ENCODE measurements around the gene APCDD1.

The APCDD1 gene

DNA sequence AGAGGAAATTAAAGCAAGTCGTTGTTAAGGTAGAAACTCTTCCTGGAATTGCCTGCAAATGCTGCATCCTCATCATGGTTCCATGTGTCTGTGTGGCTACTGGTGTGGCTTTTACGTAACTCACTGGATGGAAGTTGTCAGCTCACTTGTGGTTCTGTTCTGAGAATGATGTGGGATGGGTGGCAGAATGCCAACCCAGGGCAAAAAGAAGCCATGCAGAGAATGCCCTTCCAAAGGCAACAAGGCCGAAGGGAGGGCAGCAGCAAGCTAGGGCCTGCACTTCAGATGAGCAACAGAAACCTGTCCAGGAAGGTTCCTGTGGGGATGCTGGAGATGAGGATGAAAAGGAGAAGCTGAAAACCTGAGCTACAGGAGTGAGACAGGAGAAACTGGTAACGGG is 61.0 kb downstream of the APCDD1 start:
- TF ChIP-seq CREB1 (IDR thresholded peaks at IDR 0.05; ENCODE audit: low read depth) (no peak), TEAD4 (IDR thresholded peaks at IDR 0.05) (no peak), TCF12 (IDR thresholded peaks at IDR 0.05; ENCODE audit: low read depth) (no peak), FOXM1 (IDR thresholded peaks at IDR 0.05; ENCODE audit: borderline replicate concordance, low read depth) (no peak), ZBTB7A (IDR thresholded peaks at IDR 0.05; ENCODE audit: low read depth) (no peak), EP300 (IDR thresholded peaks at IDR 0.05; ENCODE audit: borderline replicate concordance) (no peak), NFIC (IDR thresholded peaks at IDR 0.05) (no peak)
- TF ChIP-seq, protein P1, sequence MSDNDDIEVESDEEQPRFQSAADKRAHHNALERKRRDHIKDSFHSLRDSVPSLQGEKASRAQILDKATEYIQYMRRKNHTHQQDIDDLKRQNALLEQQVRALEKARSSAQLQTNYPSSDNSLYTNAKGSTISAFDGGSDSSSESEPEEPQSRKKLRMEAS (IDR thresholded peaks at IDR 0.05) = no peak

DNA sequence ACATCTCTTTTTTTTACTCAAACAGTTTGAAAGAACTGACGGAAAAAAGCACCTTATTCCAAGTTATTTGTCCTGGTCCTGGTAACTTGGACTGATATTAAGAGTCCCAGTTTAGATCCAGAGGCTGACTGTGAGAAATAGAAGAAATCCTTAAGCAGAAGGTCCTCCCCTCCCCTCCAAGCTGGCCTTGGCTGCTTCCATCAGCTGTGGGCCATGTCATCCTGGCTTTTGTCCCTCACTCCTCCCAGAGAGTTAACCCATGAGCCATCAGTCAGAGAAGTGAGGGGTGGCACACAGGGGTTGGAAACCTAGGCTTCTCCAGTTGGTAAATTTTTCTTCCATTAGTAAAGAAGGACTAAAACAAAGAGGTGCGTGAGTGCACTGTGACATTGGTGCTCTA is 61.6 kb downstream of the APCDD1 start:
- TF ChIP-seq CEBPB (IDR thresholded peaks at IDR 0.05) (no peak), EP300 (IDR thresholded peaks at IDR 0.05; ENCODE audit: borderline replicate concordance) (no peak), FOXM1 (IDR thresholded peaks at IDR 0.05; ENCODE audit: borderline replicate concordance, low read depth) (no peak), NFIC (IDR thresholded peaks at IDR 0.05) (no peak), ZBTB7A (IDR thresholded peaks at IDR 0.05; ENCODE audit: low read depth) (no peak), TCF12 (IDR thresholded peaks at IDR 0.05; ENCODE audit: low read depth) (no peak), TAF1 (IDR thresholded peaks at IDR 0.05; ENCODE audit: low read depth) (no peak), CREB1 (IDR thresholded peaks at IDR 0.05; ENCODE audit: low read depth) (no peak), RAD21 (IDR thresholded peaks at IDR 0.05; ENCODE audit: low read depth) (no peak), TEAD4 (IDR thresholded peaks at IDR 0.05) (no peak), EGR1 (IDR thresholded peaks at IDR 0.05) (no peak), YY1 (IDR thresholded peaks at IDR 0.05; ENCODE audit: low read depth) (no peak)
- TF ChIP-seq, protein P1 (IDR thresholded peaks at IDR 0.05) = no peak
- TF ChIP-seq, protein P2, sequence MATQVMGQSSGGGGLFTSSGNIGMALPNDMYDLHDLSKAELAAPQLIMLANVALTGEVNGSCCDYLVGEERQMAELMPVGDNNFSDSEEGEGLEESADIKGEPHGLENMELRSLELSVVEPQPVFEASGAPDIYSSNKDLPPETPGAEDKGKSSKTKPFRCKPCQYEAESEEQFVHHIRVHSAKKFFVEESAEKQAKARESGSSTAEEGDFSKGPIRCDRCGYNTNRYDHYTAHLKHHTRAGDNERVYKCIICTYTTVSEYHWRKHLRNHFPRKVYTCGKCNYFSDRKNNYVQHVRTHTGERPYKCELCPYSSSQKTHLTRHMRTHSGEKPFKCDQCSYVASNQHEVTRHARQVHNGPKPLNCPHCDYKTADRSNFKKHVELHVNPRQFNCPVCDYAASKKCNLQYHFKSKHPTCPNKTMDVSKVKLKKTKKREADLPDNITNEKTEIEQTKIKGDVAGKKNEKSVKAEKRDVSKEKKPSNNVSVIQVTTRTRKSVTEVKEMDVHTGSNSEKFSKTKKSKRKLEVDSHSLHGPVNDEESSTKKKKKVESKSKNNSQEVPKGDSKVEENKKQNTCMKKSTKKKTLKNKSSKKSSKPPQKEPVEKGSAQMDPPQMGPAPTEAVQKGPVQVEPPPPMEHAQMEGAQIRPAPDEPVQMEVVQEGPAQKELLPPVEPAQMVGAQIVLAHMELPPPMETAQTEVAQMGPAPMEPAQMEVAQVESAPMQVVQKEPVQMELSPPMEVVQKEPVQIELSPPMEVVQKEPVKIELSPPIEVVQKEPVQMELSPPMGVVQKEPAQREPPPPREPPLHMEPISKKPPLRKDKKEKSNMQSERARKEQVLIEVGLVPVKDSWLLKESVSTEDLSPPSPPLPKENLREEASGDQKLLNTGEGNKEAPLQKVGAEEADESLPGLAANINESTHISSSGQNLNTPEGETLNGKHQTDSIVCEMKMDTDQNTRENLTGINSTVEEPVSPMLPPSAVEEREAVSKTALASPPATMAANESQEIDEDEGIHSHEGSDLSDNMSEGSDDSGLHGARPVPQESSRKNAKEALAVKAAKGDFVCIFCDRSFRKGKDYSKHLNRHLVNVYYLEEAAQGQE (IDR thresholded peaks at IDR 0.05; ENCODE audit: low read depth) = no peak
- TF ChIP-seq, protein P3, sequence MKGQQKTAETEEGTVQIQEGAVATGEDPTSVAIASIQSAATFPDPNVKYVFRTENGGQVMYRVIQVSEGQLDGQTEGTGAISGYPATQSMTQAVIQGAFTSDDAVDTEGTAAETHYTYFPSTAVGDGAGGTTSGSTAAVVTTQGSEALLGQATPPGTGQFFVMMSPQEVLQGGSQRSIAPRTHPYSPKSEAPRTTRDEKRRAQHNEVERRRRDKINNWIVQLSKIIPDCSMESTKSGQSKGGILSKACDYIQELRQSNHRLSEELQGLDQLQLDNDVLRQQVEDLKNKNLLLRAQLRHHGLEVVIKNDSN (IDR thresholded peaks at IDR 0.05) = no peak

DNA sequence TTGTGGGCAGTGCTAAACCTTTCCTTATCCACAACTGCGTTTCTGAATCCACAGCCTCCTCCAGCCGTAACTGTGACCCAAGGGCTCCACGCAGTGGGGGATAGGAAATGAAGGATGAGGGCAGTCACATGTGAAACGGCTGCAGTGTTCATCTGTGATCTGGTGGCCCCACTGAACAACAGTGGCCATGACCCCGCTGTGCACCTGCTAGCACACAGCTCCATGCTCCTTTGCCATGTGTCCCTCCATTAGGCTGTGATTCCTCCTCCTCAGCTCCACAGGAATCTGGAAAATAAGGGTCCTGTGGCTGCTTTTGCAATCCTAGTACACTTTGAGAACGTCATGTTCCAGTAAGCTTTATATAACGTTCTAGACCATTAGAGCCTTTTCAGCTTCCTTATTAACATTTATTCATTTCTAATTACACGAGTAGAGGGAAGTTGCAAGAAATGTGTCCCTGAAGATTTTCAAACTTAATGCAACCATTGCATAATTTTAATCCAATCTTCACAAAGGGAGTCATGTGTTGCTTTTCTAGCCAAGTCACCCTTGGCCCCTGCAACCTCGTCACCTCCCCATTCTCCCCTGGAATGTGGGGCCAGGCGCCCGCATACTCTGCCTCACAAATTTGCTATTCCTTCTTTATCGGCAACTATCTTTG is 64.3 kb downstream of the APCDD1 start:
- TF ChIP-seq CEBPB (IDR thresholded peaks at IDR 0.05) (no peak), RAD21 (IDR thresholded peaks at IDR 0.05; ENCODE audit: low read depth) (peak; percentile 32; the same call in 1 of the 2 replicates)

DNA sequence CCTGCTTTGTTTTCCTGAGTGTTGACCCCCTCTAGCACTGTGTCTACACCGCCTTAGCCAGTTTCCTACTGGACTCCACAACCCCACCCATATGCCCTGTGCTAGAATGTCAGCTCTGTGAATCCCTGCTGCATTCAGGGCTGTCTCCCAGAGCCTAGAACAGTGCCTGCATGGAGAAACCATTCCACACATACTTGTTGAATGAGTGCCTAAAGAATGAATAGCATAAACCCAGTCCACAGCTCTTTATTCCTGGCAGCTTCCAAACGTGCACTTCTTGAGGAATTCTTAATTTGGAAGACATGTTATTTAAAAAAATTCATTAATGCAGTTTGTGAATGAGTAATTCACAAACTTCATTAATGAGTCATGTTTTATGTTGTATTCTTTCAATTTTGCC is 64.9 kb downstream of the APCDD1 start:
- no peak for TF ChIP-seq FOXM1 (IDR thresholded peaks at IDR 0.05; ENCODE audit: borderline replicate concordance, low read depth)
- no peak for TF ChIP-seq TEAD4 (IDR thresholded peaks at IDR 0.05)
- no peak for TF ChIP-seq RAD21 (IDR thresholded peaks at IDR 0.05; ENCODE audit: low read depth)
- no peak for TF ChIP-seq EGR1 (IDR thresholded peaks at IDR 0.05)
- TF ChIP-seq NFIC (IDR thresholded peaks at IDR 0.05) = no peak
- no peak for TF ChIP-seq ZBTB7A (IDR thresholded peaks at IDR 0.05; ENCODE audit: low read depth)
- TF ChIP-seq, protein P1 (IDR thresholded peaks at IDR 0.05) = no peak
- no peak for TF ChIP-seq TCF12 (IDR thresholded peaks at IDR 0.05; ENCODE audit: low read depth)
- no peak for TF ChIP-seq CEBPB (IDR thresholded peaks at IDR 0.05)
- no peak for TF ChIP-seq YY1 (IDR thresholded peaks at IDR 0.05; ENCODE audit: low read depth)
- TF ChIP-seq EP300 (IDR thresholded peaks at IDR 0.05; ENCODE audit: borderline replicate concordance) = no peak
- no peak for TF ChIP-seq CREB1 (IDR thresholded peaks at IDR 0.05; ENCODE audit: low read depth)
- no peak for TF ChIP-seq TAF1 (IDR thresholded peaks at IDR 0.05; ENCODE audit: low read depth)
- TF ChIP-seq, protein P3 (IDR thresholded peaks at IDR 0.05) = no peak
- TF ChIP-seq, protein P2 (IDR thresholded peaks at IDR 0.05; ENCODE audit: low read depth) = no peak

DNA sequence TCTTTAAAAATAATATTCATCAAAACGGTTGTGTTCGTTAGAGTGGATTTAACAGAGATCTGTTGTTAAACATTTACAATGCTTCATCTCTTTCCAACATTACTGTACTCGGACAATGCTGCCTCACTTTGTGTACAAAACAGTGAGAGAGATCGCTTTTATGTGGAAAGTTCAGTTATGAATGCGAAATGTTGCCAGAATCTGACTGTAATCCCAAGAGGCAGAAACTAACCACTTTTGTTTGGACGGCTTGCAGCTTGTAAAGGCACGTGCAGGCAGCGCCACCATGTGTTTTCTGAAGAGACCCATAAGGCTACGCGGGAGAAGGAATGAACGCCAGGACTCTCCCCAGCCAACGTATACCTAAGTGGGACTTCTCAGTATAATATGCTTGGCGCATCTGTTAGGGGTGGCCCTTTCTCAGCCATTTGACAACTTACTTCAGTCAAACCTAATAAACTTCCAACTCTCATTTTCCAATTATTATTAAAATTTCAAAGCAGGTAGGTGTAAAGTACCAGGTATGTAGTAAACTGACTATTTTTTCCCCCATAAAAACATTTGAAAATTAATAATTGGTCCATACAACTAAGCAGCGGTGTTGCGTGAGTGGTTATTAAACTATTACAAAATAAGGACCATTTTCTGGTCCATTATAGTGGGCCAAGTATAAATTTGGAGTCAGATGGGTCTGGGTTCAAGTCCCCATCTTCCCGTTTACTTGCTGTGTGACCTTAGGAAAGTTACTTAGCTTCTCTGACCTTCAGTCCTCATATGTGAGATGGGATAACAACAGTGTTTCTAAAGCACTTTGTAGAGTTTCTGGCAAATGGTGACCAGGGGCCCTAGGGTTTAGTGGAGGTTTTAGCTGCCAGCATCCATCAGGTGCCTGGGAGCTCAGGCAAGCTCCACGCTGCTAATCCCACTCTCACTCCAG is 65.8 kb downstream of the APCDD1 start:
- TF ChIP-seq, protein P1 (IDR thresholded peaks at IDR 0.05) = 0 out of 2 replicates have a peak, but pooled peaks have one; percentile 14
- TF ChIP-seq EP300 (IDR thresholded peaks at IDR 0.05; ENCODE audit: borderline replicate concordance) = no peak
- TF ChIP-seq RAD21 (IDR thresholded peaks at IDR 0.05; ENCODE audit: low read depth) = peak; percentile 96

All from Ishikawa (cell line).